H1 (cell line): ENCODE data around the gene SSBP3. TPM values are rescaled to one million over a fixed set of nuclear protein-coding genes. Genes with fewer than 3 reads are reported as not detected.

ENCODE experiments used
- CTCF ChIA-PET: fragments of 300-600 bp; sonication (Branson Sonifier 250); formaldehyde crosslinking; loops from one replicate; lab custom pipeline; 2021; ENCODE audit not compliant: partially characterized antibody; lab: Charles Lee
- POLR2A ChIA-PET: fragments of 300-600 bp; sonication (Branson Sonifier 250); formaldehyde crosslinking; loops from one replicate; lab custom pipeline; 2021; ENCODE audit warnings: inconsistent platforms; ENCODE audit not compliant: partially characterized antibody; lab: Charles Lee
- DNase-seq, 2 experiments: peaks; one replicate each; pipeline versions ENCODE4 v3.0.0 to v3.0.0-alpha.2; 2010 to 2022; ENCODE audit warnings: low spot score in 2 of 2, low read depth in 1 of 2, mixed read lengths in 1 of 2
- FAIRE-seq: peaks from 2 replicates; lab custom pipeline; 2011; peaks lifted over from hg19 to GRCh38; lab: Jason Lieb, UNC
- H2AFZ ChIP-seq: 2 replicates; pipeline ENCODE4 v1.8.1; 2012; ENCODE audit warnings: low read length, inconsistent platforms
- H2AK5ac ChIP-seq: 2 replicates; pipeline ENCODE4 v1.6.1; 2013; ENCODE audit warnings: low read depth, low read length
- H2BK120ac ChIP-seq: replicated peaks from 2 replicates; pipeline ENCODE3; 2013; ENCODE audit warnings: low read depth, low read length, inconsistent platforms
- H2BK12ac ChIP-seq: 2 replicates; pipeline ENCODE4 v1.6.1; 2013; ENCODE audit warnings: low read depth, low read length
- H2BK15ac ChIP-seq: 2 replicates; pipeline ENCODE4 v1.6.1; 2013; ENCODE audit warnings: low read length
- H2BK20ac ChIP-seq: 2 replicates; pipeline ENCODE4 v1.6.1; 2013; ENCODE audit warnings: low read length
- H2BK5ac ChIP-seq: 2 replicates; pipeline ENCODE4 v1.6.1; 2013; ENCODE audit warnings: low read depth, low read length
- H3K14ac ChIP-seq: 2 replicates; pipeline ENCODE4 v1.6.1; 2013; ENCODE audit warnings: inconsistent platforms; ENCODE audit not compliant: insufficient read length
- H3K18ac ChIP-seq: 2 replicates; pipeline ENCODE4 v1.6.1; 2013; ENCODE audit warnings: low read length; ENCODE audit errors: extremely low read depth
- H3K23ac ChIP-seq: 2 replicates; pipeline ENCODE4 v1.6.1; 2013; ENCODE audit warnings: inconsistent platforms; ENCODE audit not compliant: insufficient read length
- H3K23me2 ChIP-seq: 2 replicates; pipeline ENCODE4 v1.6.1; 2013; ENCODE audit warnings: low read depth, low read length
- H3K27ac ChIP-seq: 2 replicates; pipeline ENCODE4 v1.6.1; 2011; ENCODE audit warnings: low read depth, low read length, inconsistent platforms
- H3K27me3 ChIP-seq, 4 experiments: replicated peaks in 1 of 4; 1 replicate in 1 of 4; 2 replicates in 3 of 4; pipeline versions ENCODE4 v1.6.1 to v1.8.1; 2011 to 2013; ENCODE audit warnings: low read length in 3 of 4, mild to moderate bottlenecking in 3 of 4, inconsistent platforms in 2 of 4, mixed read lengths in 2 of 4, moderate library complexity in 1 of 4; ENCODE audit not compliant: control insufficient read depth in 3 of 4, insufficient read depth in 3 of 4; ENCODE audit errors: extremely low read depth in 1 of 4
- H3K36me3 ChIP-seq, 4 experiments: 2 replicates each; pipeline versions ENCODE4 v1.6.1 to v1.8.1; 2011 to 2013; ENCODE audit warnings: mild to moderate bottlenecking in 4 of 4, low read length in 3 of 4, moderate library complexity in 2 of 4, control low read depth in 1 of 4, inconsistent platforms in 1 of 4; ENCODE audit not compliant: insufficient read depth in 4 of 4, control insufficient read depth in 2 of 4
- H3K4ac ChIP-seq: replicated peaks from 2 replicates; pipeline ENCODE3; 2013; ENCODE audit warnings: low read length, low read depth, mixed read lengths, inconsistent platforms; ENCODE audit not compliant: insufficient read length
- H3K4me1 ChIP-seq, 4 experiments: replicated peaks in 1 of 4; 1 replicate in 1 of 4; 2 replicates in 3 of 4; pipeline versions ENCODE4 v1.6.1 to v1.8.1; 2011 to 2013; ENCODE audit warnings: low read length in 3 of 4, inconsistent platforms in 2 of 4, mixed read lengths in 1 of 4; ENCODE audit not compliant: insufficient read depth in 4 of 4, control insufficient read depth in 3 of 4
- H3K4me2 ChIP-seq, 2 experiments: 2 replicates each; pipeline versions ENCODE4 v1.6.1 to v1.8.1; 2011 to 2013; ENCODE audit warnings: low read depth in 2 of 2, low read length in 2 of 2, control low read depth in 1 of 2, inconsistent platforms in 1 of 2, mild to moderate bottlenecking in 1 of 2; ENCODE audit not compliant: insufficient read depth in 1 of 2
- H3K4me3 ChIP-seq, 4 experiments: fragments of 200-600, 300-600 bp in 1 of 4; sonication (generic), shearing (Covaris generic), sonication (Bioruptor Twin) in 1 of 4; 2 replicates each; pipeline versions ENCODE4 v1.5.1 to v1.8.1; 2011 to 2016; ENCODE audit warnings: low read length in 4 of 4, low read depth in 3 of 4, control low read depth in 2 of 4, inconsistent platforms in 2 of 4, mild to moderate bottlenecking in 2 of 4, mixed read lengths in 1 of 4, moderate library complexity in 1 of 4; ENCODE audit not compliant: insufficient read depth in 2 of 4; ENCODE audit errors: extremely low read depth in 1 of 4
- H3K56ac ChIP-seq: replicated peaks from 2 replicates; pipeline ENCODE3; 2013; ENCODE audit warnings: low read depth, mild to moderate bottlenecking, mixed read lengths, low read length, inconsistent platforms; ENCODE audit not compliant: insufficient read length
- H3K79me1 ChIP-seq: 2 replicates; pipeline ENCODE4 v1.6.1; 2013; ENCODE audit warnings: low read depth, low read length, control low read depth
- H3K79me2 ChIP-seq, 2 experiments: 2 replicates each; pipeline versions ENCODE4 v1.6.1 to v1.8.1; 2012 to 2013; ENCODE audit warnings: low read length in 2 of 2, mild to moderate bottlenecking in 2 of 2, inconsistent platforms in 1 of 2; ENCODE audit not compliant: insufficient read depth in 2 of 2, control insufficient read depth in 1 of 2
- H3K9ac ChIP-seq, 4 experiments: replicated peaks in 1 of 4; 1 replicate in 1 of 4; 2 replicates in 3 of 4; pipeline versions ENCODE4 v1.6.1 to v1.8.1; 2011 to 2013; ENCODE audit warnings: low read depth in 3 of 4, low read length in 3 of 4, control low read depth in 2 of 4, mild to moderate bottlenecking in 2 of 4, moderate library complexity in 2 of 4, inconsistent platforms in 1 of 4; ENCODE audit errors: extremely low read depth in 1 of 4
- H3K9me3 ChIP-seq, 2 experiments: 2 replicates each; pipeline versions ENCODE4 v1.6.1 to v1.8.1; 2012 to 2013; ENCODE audit warnings: mild to moderate bottlenecking in 2 of 2, moderate library complexity in 2 of 2, control low read depth in 1 of 2, inconsistent platforms in 1 of 2, low read depth in 1 of 2, low read length in 1 of 2, mixed read lengths in 1 of 2; ENCODE audit not compliant: insufficient read depth in 2 of 2
- H4K20me1 ChIP-seq, 2 experiments: replicated peaks in 1 of 2; 2 replicates each; pipeline versions ENCODE3 to v1.8.1; 2011 to 2013; ENCODE audit warnings: inconsistent platforms in 2 of 2, low read length in 2 of 2, mild to moderate bottlenecking in 1 of 2; ENCODE audit not compliant: insufficient read depth in 2 of 2, control insufficient read depth in 1 of 2
- H4K5ac ChIP-seq: 2 replicates; pipeline ENCODE4 v1.6.1; 2013; ENCODE audit warnings: low read length, low read depth, mixed read lengths, inconsistent platforms; ENCODE audit not compliant: insufficient read length
- H4K8ac ChIP-seq: 2 replicates; pipeline ENCODE4 v1.8.0; 2013; ENCODE audit warnings: mild to moderate bottlenecking, moderate library complexity, low read length, inconsistent platforms; ENCODE audit not compliant: insufficient read depth; ENCODE audit errors: extremely low read depth
- H4K91ac ChIP-seq: replicated peaks from 2 replicates; pipeline ENCODE3; 2013; ENCODE audit warnings: low read length, mixed read lengths, inconsistent platforms; ENCODE audit not compliant: insufficient read length
- ASH2L ChIP-seq: fragments of 200-600, 300-600 bp; sonication (generic); IDR thresholded peaks from one replicate; pipeline ENCODE4 v1.7.1; 2017; ENCODE audit warnings: low read length
- BACH1 ChIP-seq: IDR thresholded peaks from 2 replicates; pipeline ENCODE4 v1.6.1; 2012; ENCODE audit warnings: low read length, improper control_type of control experiment
- FOSL1 ChIP-seq: IDR thresholded peaks from 2 replicates; pipeline ENCODE4 v1.6.1; 2011; ENCODE audit warnings: mild to moderate bottlenecking, low read depth, low read length, moderate library complexity; ENCODE audit not compliant: insufficient read depth
- GTF2F1 ChIP-seq: IDR thresholded peaks from 2 replicates; pipeline ENCODE4 v1.6.1; 2012; ENCODE audit warnings: low read depth, low read length, improper control_type of control experiment, borderline replicate concordance
- HDAC6 ChIP-seq: IDR thresholded peaks from one replicate; pipeline ENCODE4 v1.7.1; 2012; ENCODE audit warnings: low read depth, mild to moderate bottlenecking, inconsistent platforms, low read length, moderate library complexity
- KDM1A ChIP-seq: fragments of 200-600, 300-600 bp; sonication (generic); IDR thresholded peaks from 2 replicates; pipeline ENCODE4 v1.7.1; 2016; ENCODE audit warnings: mild to moderate bottlenecking, low read length, borderline replicate concordance
- KDM4A ChIP-seq: IDR thresholded peaks from one replicate; pipeline ENCODE4 v1.7.1; 2012; ENCODE audit warnings: low read depth, mild to moderate bottlenecking, moderate library complexity, low read length, inconsistent platforms; ENCODE audit not compliant: severe bottlenecking
- KDM5A ChIP-seq: fragments of 200-600 bp; IDR thresholded peaks from 2 replicates; pipeline ENCODE4 v1.7.1; 2012; ENCODE audit warnings: mild to moderate bottlenecking, low read length, inconsistent platforms, mixed read lengths
- NANOG ChIP-seq: IDR thresholded peaks from 2 replicates; pipeline ENCODE4 v1.6.1; 2011; ENCODE audit warnings: low read length, low read depth, mild to moderate bottlenecking, inconsistent platforms; ENCODE audit not compliant: insufficient read depth, poor library complexity, severe bottlenecking
- POLR2A ChIP-seq, 2 experiments: IDR thresholded peaks; 1 replicate in 1 of 2; 2 replicates in 1 of 2; pipeline ENCODE4 v1.6.1; 2011; ENCODE audit warnings: low read depth in 2 of 2, low read length in 2 of 2, mild to moderate bottlenecking in 2 of 2; ENCODE audit errors: control extremely low read depth in 1 of 2
- RXRA ChIP-seq: IDR thresholded peaks from 2 replicates; pipeline ENCODE4 v1.6.1; 2011; ENCODE audit warnings: low read depth, mild to moderate bottlenecking, low read length, moderate library complexity; ENCODE audit not compliant: insufficient read depth
- SIX5 ChIP-seq: IDR thresholded peaks from 2 replicates; pipeline ENCODE4 v1.6.1; 2011; ENCODE audit warnings: mild to moderate bottlenecking, low read depth, low read length
- SP1 ChIP-seq: IDR thresholded peaks from 2 replicates; pipeline ENCODE4 v1.6.1; 2011; ENCODE audit warnings: low read depth, low read length
- SP4 ChIP-seq: IDR thresholded peaks from 2 replicates; pipeline ENCODE4 v1.6.1; 2012; ENCODE audit warnings: low read length, inconsistent platforms
- ZNF274 ChIP-seq: IDR thresholded peaks from 2 replicates; pipeline ENCODE4 v1.7.0; 2012; ENCODE audit warnings: low read length, borderline replicate concordance; ENCODE audit errors: extremely low read depth
- WGBS, 2 experiments: shearing (Covaris generic) in 1 of 2; methylation state at CpG; one replicate each; pipeline versions ENCODE4 v1.1.6 to v1.1.7; 2013 to 2015; ENCODE audit warnings: low lambda C conversion rate in 2 of 2, mixed read lengths in 2 of 2, inconsistent platforms in 1 of 2, low coverage in 1 of 2, missing lambda C conversion rate in 1 of 2; ENCODE audit not compliant: insufficient replicate concordance in 2 of 2, insufficient coverage in 1 of 2, insufficient read length in 1 of 2; ENCODE audit errors: extremely low coverage in 1 of 2, missing lambda C conversion rate in 1 of 2; 5-methylcytosine and 5-hydroxymethylcytosine counted together
- polyA plus RNA-seq, 7 experiments: library from polyadenylated mRNA; depleted of rRNA in 3 of 7; stranded (reverse) in 5 of 7; unstranded in 2 of 7; fragments of >200 nt in 5 of 7; fragments of 200-250 nt in 2 of 7; gene quantifications; 1 replicate in 5 of 7; 2 replicates in 1 of 7; 4 replicates in 1 of 7; pipeline versions ENCODE4 v1.2.1 to v1.2.3, GENCODE V29; 2011 to 2013; ENCODE audit warnings: missing spikeins in 2 of 7, mixed read lengths in 2 of 7
- total RNA-seq: library from RNA; stranded (reverse); fragmentation: NEBNext Ultra II Directional; extraction: Animal tissue kit (Norgen Biotek cat#: 25700); gene quantifications from 2 replicates; pipeline ENCODE4 v1.2.1, GENCODE V29; 2021

SSBP3 gene
- total and polyA plus RNA-seq, 2 of the 8 experiments (the other 6 are each of a cell fraction or from before 2014, with no cell fraction given), result 99.7 to 133 TPM

- peaks cover 24 to 98% of the 10 kb centered on the region in 2 experiments for H3K79me2 ChIP-seq
- no peak overlapping the region for H3K4me3 ChIP-seq
- no peak overlapping the region for H2AK5ac ChIP-seq
- H3K56ac ChIP-seq, result no peak overlapping the region
- WGBS, 2 experiments, result 83% methylated on average over 2 of the region's 2 CpGs; no CpG with 5 or more reads in 1 of the 2 experiments
- no peak overlapping the region for H3K9ac ChIP-seq
- FAIRE-seq, result no peak
- peaks cover 0 to 30% of the 10 kb centered on the region in 2 experiments for H4K20me1 ChIP-seq
- H2AFZ ChIP-seq, result no peak overlapping the region
- peaks cover 9 to 37% (median 23%) of the 10 kb centered on the region in 4 experiments for H3K4me1 ChIP-seq
- no peak overlapping the region for H4K8ac ChIP-seq
- H2BK5ac ChIP-seq, result no peak overlapping the region
- CTCF ChIA-PET, result interaction anchor here (1.2 to 8.3 kb wide), 4 partner anchors 9 to 122 kb away, joined by 3 to 69 read pairs (median 4); no protein-coding TSS in a partner anchor
- H3K36me3 ChIP-seq, result peaks cover 0 to 11% (median 2%) of the 10 kb centered on the region in 4 experiments; a peak in 3 of 8 replicates
- H3K9me3 ChIP-seq, result no peaks in the 10 kb centered on the region
- H3K18ac ChIP-seq, result no peak overlapping the region
- no peak overlapping the region for H4K91ac ChIP-seq
- H3K79me1 ChIP-seq, result peaks cover 23% of the 10 kb centered on the region
- H2BK120ac ChIP-seq, result no peak overlapping the region
- DNase-seq, result no peak
- POLR2A ChIA-PET, result interaction anchor here (0.9 to 3.9 kb wide), 6 partner anchors 9 to 40 kb away, joined by 3 to 16 read pairs (median 4); partner anchors contain the start of gene SSBP3
- no peak overlapping the region for H3K27ac ChIP-seq
- no peak overlapping the region for H2BK12ac ChIP-seq
- H3K27me3 ChIP-seq, result no peaks in the 10 kb centered on the region
- H2BK15ac ChIP-seq, result no peak overlapping the region
- no peak overlapping the region for H3K4me2 ChIP-seq
- H3K4ac ChIP-seq, result no peak overlapping the region
- no peak overlapping the region for H3K14ac ChIP-seq
- no peak overlapping the region for H3K23ac ChIP-seq
- H4K5ac ChIP-seq, result no peak overlapping the region
- no peak overlapping the region for H2BK20ac ChIP-seq
- no peaks in the 10 kb centered on the region for H3K23me2 ChIP-seq
- TF ChIP-seq KDM5A (no peak), POLR2A (IDR thresholded peaks at IDR 0.05; ENCODE audit: control extremely low read depth in 1 of 2, low read depth in 2 of 2, low read length in 2 of 2) (no peak), FOSL1 (no peak), KDM4A (no peak), ZNF274 (no peak), BACH1 (no peak), ASH2L (no peak), HDAC6 (no peak), SIX5 (no peak), GTF2F1 (no peak), SP1 (no peak), RXRA (no peak), KDM1A (no peak), SP4 (no peak), NANOG (no peak)
Measured at GRCh38 chr1:54367613-54368012, 38.6 kb downstream of the SSBP3 start.
